NCI-H1048 (cell line): Measurements from ENCODE around the gene SLC38A11.
"Not testable (repeated sequence)": the region's sequence is repeated elsewhere in the genome, so short reads cannot be mapped to it uniquely, and the experiment has no call there.

Experiments used
- DNase-seq: peaks from one replicate; lab custom pipeline; 2025; lab: John Stamatoyannopoulos, UW

Gene SLC38A11, protein sequence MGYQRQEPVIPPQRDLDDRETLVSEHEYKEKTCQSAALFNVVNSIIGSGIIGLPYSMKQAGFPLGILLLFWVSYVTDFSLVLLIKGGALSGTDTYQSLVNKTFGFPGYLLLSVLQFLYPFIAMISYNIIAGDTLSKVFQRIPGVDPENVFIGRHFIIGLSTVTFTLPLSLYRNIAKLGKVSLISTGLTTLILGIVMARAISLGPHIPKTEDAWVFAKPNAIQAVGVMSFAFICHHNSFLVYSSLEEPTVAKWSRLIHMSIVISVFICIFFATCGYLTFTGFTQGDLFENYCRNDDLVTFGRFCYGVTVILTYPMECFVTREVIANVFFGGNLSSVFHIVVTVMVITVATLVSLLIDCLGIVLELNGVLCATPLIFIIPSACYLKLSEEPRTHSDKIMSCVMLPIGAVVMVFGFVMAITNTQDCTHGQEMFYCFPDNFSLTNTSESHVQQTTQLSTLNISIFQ

DNA sequence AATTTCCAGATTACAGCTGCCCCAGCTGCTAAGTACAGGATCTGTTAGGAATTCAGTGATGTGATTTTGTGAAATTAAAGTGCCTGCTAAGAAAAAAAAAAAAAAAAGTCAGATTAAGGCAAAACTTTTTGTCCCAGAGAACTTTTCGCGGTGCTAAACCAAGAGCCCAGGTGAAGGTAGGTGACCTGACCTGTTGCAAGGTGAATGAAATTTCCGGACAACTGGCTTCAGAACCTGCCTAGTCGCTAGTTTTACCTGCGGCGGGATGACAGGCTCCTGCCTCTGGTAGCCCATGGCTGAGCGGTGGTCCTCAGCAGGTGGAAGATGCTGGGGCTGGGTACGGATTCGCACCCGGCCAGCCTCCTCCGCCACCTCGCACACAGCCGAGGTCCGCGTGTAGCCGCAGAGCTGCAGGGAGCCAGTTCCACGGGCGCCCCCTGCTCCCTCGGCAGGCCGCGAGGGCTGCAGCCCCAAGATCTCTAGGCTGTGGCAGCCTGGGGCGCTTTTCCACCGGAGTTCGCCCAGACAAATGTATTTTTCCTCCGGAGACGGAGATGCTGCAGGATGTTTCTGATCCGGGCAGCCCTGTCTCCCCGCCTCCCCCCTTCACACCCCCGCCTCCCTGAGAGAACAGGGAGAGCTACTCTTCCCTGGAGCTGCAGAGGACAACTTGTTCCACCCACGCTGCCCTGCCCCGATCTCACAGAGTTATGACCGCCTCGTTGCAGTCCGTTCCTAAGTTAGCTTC lies at the start of gene SLC38A11:
SLC38A11 (minus strand) TSS at position 572 of the 748 bp plus-strand sequence; CDS start at position 294, 278 bp downstream.
- DNase-seq, result no peak

DNA sequence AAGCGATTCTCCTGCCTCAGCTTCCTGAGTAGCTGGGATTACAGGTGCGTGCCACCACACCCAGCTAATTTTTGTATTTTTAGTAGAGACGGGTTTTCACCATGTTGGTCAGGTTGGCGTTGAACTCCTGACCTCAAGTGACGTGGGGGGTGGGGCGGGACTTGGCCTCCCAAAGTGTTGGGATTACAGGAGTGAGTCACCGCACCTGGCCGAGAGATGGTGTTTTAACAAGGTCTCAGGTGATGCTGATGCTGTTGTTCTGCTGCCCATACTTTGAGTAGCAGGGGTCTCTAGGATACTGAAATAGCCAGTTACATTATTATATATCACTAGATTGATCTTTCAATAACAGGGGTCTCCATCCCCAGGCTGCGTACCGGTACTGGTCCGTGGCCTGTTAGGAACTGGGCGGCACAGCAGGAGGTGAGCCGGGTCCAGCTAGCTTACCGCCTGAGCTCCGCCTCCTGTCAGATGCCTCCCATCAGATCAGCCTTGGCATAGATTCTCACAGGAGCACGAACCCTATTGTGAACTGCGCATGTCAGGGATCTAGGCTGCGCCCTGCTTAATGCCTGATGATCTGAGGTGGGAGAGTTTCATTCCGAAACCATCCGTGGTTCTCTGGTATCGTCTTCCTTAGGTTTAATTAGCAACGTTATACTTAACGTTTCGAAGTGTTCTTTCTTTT lies 48.3 kb upstream of the SLC38A11 start:
- DNase-seq, result no peak

DNA sequence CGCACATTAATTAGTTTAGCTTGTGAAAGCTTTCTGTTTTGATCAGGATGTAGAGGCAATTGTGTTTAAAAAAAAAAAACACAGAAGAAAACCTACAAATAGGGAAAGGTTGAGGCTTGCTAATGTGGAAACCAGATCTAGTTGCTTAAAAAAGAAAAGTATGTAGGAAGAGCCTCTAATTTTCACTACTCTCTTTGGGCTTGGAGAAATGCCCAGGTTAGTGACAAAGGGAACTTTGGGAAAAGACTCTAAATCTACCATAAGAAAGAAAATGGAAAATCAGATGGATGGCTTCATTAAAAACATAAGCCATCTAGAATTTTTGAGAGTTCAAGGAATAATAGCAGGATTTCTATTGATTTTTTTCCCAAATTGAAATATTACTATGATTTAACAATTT lies 47.3 kb upstream of the SLC38A11 start:
- DNase-seq, result no peak

DNA sequence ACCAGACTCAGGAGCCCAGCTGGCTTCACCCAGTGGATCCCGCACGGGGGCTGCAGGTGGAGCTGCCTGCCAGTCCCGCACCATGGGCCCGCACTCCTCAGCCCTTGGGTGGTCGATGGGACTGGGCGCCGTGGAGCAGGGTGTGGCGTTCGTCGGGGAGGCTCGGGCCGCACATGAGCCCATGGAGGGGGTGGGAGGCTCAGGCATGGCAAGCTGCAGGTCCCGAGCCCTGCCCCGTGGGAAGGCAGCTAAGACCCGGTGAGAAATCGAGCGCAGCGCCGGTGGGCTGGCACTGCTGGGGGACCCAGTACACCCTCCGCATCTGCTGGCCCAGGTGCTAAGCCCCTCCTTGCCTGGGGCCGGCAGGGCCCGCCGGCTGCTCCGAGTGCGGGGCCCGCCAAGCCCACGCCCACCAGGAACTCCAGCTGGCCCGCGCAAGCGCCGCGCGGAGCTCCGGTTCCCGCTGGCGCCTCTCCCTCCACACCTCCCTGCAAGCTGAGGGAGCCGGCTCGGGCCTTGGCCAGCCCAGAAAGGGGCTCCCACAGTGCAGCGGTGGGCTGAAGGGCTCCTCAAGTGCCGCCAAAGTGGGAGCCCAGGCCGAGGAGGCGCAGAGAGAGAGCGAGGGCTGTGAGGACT lies 39.5 kb upstream of the SLC38A11 start:
- DNase-seq, result not testable (repeated sequence)

DNA sequence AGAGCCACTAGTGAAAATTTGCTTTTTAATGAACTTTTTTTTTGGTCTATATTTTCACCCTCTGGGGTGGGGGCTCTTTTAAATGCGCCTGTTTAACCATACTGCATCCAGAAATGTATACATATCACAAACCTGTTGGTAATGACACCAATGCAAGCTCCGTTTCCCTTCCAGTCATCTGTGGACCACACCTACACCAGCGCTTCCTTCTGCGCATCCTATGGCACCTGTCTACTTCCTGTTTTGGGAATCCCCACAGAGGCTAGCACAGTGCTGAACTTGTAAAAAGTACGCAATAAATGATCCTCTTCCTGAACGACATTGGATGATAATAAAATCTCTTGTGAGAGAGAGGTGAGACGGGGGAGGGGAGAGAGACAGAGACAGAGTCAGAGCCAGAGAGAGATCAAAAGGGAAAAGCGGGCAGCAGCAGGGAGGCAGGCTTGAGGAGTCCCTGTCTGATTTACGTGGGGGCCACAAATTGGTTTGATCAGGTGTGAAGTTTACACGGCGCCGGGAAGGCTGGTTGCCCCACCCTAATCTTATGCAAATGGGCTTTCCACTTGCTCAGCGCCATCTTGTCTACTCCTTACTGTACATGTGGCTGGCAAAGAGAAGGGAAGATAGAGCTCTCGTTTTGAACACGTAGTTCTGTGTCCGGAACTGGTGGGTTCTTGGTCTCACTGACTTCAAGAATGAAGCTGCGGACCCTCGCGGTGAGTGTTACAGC lies 38.1 kb upstream of the SLC38A11 start:
- no peak for DNase-seq

DNA sequence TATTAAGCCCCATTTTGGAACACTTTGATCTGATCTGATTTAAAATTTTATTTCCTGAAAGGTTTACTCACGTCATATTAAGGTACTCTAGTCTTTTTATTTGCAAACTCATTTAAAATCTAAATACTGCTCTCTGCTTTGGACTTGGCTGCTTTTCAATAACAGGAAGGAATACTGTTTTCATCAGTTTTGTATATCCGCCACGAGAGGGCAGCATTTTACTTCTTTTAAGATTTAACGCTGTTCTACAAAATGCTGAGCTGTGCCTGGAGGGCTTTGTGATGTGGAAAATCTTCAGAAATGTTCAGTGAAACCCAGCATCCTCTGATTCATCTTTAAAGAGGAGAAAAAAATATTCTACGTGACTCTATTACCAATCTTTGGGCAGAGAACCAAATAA lies 37.5 kb upstream of the SLC38A11 start:
- peak; percentile 43 for DNase-seq

DNA sequence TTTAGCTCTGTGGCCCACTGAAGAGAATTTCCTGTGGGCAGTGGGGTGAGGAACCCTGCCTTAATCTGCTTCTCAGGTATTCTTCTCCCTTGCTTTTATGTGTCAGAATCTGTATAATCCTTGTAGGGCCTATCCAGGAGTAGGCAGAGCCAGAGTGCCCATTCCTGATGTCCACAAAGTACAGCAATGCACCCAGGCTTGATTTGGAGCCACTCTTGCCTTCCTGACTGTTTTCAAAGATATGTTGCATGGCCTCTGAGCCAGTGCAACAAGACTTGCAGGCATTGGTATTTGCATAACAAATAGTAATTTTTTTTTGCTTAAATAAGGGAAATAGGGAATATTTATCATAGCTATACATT lies 36.7 kb upstream of the SLC38A11 start:
- DNase-seq, result not testable (repeated sequence)

DNA sequence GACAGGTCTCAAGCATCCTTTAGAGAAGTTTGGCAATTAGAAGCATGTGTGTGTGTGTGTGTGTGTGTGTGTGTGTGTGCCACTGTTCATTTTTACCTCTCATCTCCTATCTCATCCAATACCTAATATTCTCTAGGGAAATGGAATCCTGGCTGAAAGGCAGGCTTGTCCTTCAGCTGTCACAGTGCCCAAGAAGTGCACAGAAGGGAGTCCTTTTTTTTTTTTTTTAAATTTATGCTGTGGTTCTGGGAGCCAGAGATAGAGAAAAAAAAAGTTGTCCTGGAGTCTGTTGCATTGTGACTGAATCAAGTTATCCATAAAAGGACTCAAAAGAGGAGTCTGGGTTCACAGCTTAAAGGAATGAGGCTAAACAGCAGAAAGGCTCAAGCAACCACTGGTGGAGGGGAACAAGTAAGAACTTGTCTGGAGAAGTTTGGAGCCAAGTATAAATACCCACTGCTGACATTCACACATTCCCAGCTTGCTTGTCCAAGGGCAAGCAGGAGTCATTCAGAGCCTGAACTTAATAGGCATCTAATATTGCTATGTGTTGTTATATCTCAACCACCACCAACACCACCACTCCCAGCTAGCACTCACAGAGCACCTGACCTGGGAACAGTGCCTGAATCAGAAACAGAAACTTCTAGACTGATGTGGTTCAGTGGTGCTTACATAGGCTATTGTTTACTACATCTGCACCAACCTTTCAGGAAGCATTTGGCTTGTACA lies 36.2 kb upstream of the SLC38A11 start:
- not testable (repeated sequence) for DNase-seq

DNA sequence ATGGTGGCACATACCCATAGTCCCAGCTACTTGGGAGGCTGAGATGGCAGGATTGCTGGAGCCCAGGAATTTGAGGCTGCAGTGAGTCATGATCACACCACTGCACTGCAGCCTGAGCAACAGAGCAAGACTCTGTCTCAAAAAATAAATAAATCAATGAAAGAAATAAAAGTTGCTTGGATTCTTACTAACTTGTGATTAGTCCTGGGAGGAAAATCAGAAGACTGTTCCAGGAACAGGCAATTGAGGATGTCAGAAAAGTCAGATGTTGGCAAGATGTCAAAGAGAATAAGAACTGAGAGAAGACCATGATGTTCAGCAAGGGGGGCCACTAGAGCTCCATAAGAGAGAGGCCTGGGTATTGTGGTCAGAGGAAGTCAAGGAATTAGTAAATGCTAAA lies 35.6 kb upstream of the SLC38A11 start:
- DNase-seq, result not testable (repeated sequence)

DNA sequence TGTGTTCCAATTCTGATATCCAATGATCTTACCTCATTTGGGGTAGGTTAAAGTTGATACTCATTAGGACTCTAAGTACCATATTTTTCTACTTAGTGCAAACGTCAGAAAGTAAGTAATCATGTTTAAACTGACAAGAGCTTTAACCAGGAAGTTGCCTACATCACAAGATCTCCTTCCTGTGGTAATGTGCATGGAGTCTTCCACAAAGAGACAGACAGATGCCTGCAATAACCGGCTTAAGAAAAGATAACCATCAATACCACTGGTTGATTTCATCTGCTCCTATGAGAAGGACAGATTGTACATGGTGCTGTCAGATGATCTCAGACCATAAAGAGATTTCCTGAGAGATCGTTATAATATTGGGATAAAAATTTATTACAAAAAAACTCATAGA lies 33.5 kb upstream of the SLC38A11 start:
- DNase-seq, result not testable (repeated sequence)

DNA sequence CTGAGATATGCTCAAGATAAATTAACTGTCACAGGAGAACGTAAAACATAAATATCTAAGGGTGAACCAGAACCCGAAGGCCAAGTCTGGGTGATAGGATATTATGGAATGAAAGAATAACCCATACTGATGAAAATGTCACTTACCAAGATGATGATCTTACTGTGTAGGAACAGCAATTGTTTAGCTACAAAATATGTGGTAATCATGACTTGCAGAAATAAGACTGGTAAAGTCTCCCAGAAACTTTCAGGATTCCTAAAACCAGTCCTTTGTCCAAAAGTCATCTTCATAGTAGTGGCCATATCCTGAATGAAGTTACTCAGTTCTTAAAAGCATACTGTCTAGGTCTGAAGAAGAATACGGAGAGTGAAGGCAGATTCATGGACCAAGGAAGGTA lies 30.7 kb upstream of the SLC38A11 start:
- not testable (repeated sequence) for DNase-seq

DNA sequence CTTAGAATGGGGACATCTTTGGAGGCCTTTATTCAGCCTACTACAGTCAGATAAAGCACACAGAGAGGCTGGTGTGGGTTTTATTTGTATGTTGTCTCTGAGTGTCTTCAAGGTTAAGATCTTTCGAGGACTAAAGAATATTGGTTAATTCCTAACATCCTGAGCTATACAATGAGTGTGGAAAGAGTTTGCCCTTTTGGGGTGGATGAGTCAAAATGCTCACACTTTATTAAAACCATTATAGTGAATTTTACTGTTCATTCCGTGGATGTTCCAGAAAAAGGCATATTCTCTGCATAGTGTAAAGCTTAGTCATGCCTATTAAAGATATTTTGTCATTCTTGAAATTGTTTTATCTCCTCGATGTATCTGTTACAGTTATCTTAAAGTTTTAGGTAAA lies 29.1 kb upstream of the SLC38A11 start:
- no peak for DNase-seq

DNA sequence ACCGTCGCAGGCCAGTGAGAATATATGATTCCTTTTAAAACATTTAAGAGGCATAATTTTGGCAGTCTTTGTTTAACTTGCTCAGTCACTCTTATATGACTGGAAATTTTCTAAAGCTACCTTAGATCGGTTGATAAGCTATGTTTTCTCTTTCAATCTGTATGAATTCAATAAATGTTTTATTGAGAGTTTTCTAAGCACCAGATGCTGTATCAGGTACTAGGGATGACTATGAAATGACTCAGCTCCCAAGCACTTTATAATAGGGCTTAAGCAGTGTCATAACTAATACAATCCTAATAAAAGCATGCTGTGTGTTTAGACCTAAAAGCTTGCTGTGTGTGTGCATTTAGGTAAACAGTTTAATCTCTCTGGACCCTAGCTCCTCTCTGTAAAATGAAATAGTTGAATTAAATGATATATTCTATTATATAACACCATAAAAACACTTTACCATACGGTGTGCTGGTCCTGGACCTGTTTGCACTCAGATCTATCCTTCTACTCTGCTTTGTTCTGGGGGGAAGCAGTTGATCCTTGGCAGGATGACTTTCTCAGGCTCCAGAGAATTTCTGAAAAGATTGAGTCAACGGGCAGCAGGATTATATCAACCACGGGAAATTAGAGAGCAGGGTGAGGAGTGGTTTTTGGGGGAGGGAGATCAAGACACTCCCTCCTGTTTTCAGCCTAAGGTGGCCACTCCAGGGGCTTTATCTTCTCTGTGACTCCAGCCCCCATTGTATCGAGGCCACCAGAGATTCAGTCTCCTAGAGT lies 26.1 kb upstream of the SLC38A11 start:
- no peak for DNase-seq

DNA sequence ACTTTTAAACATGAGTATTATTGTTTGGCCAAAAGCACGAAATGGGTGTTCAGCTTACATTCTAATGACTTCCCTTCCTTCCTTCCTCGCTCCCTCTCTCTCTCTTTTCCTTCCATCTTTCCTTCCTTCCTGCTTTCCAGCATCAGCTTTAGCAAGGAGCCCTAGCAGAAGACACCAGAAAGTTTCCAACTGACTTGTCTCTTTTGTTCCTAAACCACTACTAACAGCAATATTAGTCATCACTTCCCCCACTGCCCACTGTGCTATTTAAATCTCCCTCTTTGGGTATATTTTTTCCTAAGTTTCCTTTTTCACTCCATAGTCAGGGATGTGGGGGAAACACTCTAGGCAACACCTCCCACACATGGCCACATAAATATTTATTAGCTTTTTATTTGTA lies 25.4 kb upstream of the SLC38A11 start:
- DNase-seq, result not testable (repeated sequence)

DNA sequence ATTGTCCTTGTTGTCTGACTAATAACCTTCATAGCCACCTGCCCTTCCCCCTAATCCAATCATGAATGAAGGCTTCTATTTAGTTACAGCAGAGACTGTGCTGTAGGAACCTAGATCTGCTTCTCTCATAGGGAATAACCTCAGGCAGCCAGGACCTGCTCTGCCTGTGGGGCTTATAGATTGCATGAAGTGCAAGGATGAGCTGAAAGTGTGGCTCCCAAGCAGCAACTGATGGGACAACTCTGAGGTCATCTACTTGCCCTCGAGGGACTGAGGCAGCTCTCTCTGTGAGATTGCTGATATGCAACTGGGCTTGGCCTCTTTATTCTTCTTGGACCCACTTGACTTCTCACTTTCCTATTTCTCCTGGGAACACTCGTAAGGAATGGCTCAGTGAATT lies 23.8 kb upstream of the SLC38A11 start:
- DNase-seq, result no peak

DNA sequence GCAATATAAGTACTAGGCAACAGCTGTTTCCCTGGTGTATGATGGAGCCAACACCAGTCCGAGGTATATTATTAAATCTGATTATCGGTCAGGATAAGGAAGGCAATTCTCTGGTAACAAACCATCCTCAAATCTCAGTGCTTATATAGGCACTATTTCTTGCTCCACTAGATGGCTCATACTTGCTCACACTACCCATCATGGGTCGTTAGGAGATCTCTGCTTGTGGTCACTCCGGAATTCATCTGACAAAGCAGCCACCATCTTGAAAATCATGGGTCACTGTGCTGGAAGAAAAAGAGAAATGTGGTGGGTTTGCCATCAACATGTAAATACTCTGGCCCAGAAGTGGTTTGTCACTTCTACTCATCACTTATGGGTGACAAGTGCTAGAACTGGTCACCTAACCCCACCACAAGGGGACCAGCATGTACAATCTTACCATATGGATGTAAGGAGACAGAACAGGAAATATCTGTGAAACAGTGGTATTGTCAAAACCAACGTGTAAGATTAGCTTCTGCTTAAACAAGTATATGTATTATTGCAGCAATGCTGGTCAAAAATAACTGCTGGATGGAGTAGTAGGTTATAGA lies 21.6 kb upstream of the SLC38A11 start:
- DNase-seq, result not testable (repeated sequence)

DNA sequence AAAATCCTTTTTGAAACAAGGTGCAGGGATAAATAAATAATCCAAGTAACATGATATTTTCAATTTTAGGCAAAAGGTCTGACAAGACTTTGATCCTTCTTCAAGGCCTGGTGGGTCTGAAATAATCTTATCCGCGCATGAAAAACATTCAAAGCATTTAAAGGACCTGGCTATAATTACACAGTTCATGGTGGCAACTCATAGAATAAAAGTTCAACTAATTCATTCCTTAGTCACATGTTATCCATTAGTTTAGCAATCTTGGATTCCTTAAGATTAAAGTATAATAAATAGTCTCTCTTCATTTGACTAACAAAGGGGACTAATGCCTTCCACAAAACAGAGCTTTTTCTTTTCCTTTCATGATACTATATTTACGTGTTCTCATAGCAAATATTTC lies 21.0 kb upstream of the SLC38A11 start:
- no peak for DNase-seq

DNA sequence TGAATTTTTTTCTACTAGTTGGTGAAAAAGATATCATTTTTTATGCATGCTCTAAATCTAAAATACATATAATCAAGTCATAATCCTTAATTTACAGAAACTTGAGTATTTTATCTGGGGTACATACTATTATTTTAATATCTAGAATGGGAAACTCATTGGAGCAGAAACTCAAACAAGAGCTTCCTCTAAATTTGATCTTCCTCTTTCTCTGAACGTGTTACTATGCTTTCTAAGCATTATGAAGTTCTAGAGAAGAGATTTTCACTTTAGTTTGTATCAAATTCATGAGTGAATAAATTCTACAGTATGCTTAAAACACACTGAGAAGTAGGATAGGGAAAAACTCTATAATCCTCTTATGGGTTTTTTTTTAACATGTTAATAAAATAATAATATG lies 20.6 kb upstream of the SLC38A11 start:
- DNase-seq, result no peak

DNA sequence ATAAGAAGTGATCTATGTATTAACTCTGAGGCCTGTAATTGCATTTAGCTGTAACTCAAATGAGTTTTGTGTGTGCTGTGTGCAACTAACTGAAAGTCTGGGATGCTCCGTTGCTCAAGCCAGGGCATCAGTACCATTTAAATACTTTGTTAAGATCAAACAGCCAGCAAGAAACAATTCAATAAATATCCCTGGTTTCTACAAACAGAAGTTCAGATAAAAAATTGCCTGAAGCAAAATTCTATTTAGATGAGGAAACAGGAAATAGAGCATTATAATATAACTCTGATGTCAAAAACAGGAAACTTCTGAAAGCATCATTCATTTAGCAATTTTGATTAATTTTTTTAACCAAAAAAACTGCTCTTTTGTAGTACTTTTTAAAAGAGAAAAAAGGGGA lies 18.9 kb upstream of the SLC38A11 start:
- DNase-seq, result no peak

DNA sequence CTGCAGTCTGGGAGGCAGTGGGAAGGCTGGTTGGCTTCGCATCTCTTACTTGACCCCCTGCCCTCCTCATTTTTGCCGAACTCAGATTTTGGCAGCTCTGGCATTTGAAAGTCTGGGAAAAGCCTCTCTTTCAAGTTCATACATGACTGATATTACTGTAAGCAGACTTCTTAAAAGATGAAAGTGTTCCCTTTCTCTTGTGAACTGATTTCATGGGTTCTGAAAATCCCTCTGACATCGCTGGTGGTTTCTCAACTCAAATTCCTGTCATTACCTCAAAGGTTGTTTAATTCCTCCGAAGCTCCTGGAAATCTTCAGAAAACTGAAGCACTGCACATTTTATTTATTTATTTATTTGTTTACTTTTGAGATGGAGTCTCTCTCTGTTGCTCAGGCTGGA lies 16.9 kb upstream of the SLC38A11 start:
- DNase-seq, result no peak
